ENCODE results near the gene MIB2. TPM values are rescaled to one million over a fixed set of nuclear protein-coding genes. Genes with fewer than 3 reads are reported as not detected.

The MIB2 gene
- total RNA-seq, 3 donors from 2014 or later (not counting 1 experiment from before 2014, with no cell fraction given), result 44.9 to 54.1 (median 46.0) TPM

GRCh38 chr1:1604374-1605033, 10.8 kb upstream of the MIB2 start:
- DNase-seq (no peak), ATAC-seq (no peak)
- Histone ChIP-seq H3K36me3 (ENCODE audit: control insufficient read depth, insufficient read depth, low read length) (no peaks in the 10 kb centered on the region), H3K9me3 (ENCODE audit: control insufficient read depth, insufficient read depth, low read length) (no peaks in the 10 kb centered on the region), H3K27me3 (ENCODE audit: control insufficient read depth, insufficient read depth, low read length) (no peaks in the 10 kb centered on the region), H3K4me3 (ENCODE audit: low read length) (no peak overlapping the region), H3K4me1 (ENCODE audit: control insufficient read depth, insufficient read depth, low read length) (peaks cover 12% of the 10 kb centered on the region), H3K27ac (ENCODE audit: low read length) (no peak overlapping the region)
- Mint-ChIP-seq H3K36me3 (no peaks in the 10 kb centered on the region), H3K27ac (no peak overlapping the region), H3K9me3 (no peaks in the 10 kb centered on the region), H3K4me3 (peak overlapping the region; percentile 56), H3K4me1 (no peaks in the 10 kb centered on the region), H3K27me3 (ENCODE audit: low read depth in 2 of 2) (no peaks in the 10 kb centered on the region)
- no peak for TF ChIP-seq CTCF (IDR thresholded peaks at IDR 0.05)
- WGBS (ENCODE audit: insufficient coverage), result 92% methylated on average over 15 of the region's 15 CpGs
- intact Hi-C loops (cut with micrococcal nuclease), result no loop called here

- WGBS (ENCODE audit: insufficient coverage), result 93% methylated on average over 14 of the region's 14 CpGs
- H3K27me3 ChIP-seq (ENCODE audit: control insufficient read depth, insufficient read depth, low read length), result no peaks in the 10 kb centered on the region
- H3K4me1 Mint-ChIP-seq, result no peaks in the 10 kb centered on the region
- H3K4me3 Mint-ChIP-seq, result no peak overlapping the region
- no peak overlapping the region for H3K27ac Mint-ChIP-seq
- H3K27ac ChIP-seq (ENCODE audit: low read length), result no peak overlapping the region
- no peaks in the 10 kb centered on the region for H3K9me3 ChIP-seq (ENCODE audit: control insufficient read depth, insufficient read depth, low read length)
- ATAC-seq (no peak), DNase-seq (peak in 1 of 2 donors; percentile 34)
- no peaks in the 10 kb centered on the region for H3K9me3 Mint-ChIP-seq
- no peak overlapping the region for H3K4me3 ChIP-seq (ENCODE audit: low read length)
- no peaks in the 10 kb centered on the region for H3K36me3 Mint-ChIP-seq
- TF ChIP-seq CTCF (IDR thresholded peaks at IDR 0.05), result no peak
- intact Hi-C loops (cut with micrococcal nuclease), result no loop called here
- no peaks in the 10 kb centered on the region for H3K36me3 ChIP-seq (ENCODE audit: control insufficient read depth, insufficient read depth, low read length)
- no peaks in the 10 kb centered on the region for H3K27me3 Mint-ChIP-seq (ENCODE audit: low read depth in 2 of 2)
- peaks cover 12% of the 10 kb centered on the region for H3K4me1 ChIP-seq (ENCODE audit: control insufficient read depth, insufficient read depth, low read length)
These were observed 10.2 kb upstream of the MIB2 start for GRCh38 chr1:1605034-1605591.

- ATAC-seq, result no peak
- H3K36me3 Mint-ChIP-seq, result no peaks in the 10 kb centered on the region
- TF ChIP-seq CTCF (IDR thresholded peaks at IDR 0.05), result no peak
- H3K4me1 ChIP-seq (ENCODE audit: control insufficient read depth, insufficient read depth, low read length), result peaks cover 6% of the 10 kb centered on the region
- H3K9me3 Mint-ChIP-seq, result no peaks in the 10 kb centered on the region
- intact Hi-C loops (cut with micrococcal nuclease), result no loop called here
- H3K36me3 ChIP-seq (ENCODE audit: control insufficient read depth, insufficient read depth, low read length), result no peaks in the 10 kb centered on the region
- H3K27ac ChIP-seq (ENCODE audit: low read length), result no peak overlapping the region
- no peaks in the 10 kb centered on the region for H3K27me3 Mint-ChIP-seq (ENCODE audit: low read depth in 2 of 2)
- no peak for DNase-seq
- no peaks in the 10 kb centered on the region for H3K4me1 Mint-ChIP-seq
- WGBS (ENCODE audit: insufficient coverage), result 93% methylated on average over 17 of the region's 17 CpGs
- H3K4me3 ChIP-seq (ENCODE audit: low read length), result no peak overlapping the region
- H3K4me3 Mint-ChIP-seq, result no peak overlapping the region
- no peak overlapping the region for H3K27ac Mint-ChIP-seq
- no peaks in the 10 kb centered on the region for H3K27me3 ChIP-seq (ENCODE audit: control insufficient read depth, insufficient read depth, low read length)
- no peaks in the 10 kb centered on the region for H3K9me3 ChIP-seq (ENCODE audit: control insufficient read depth, insufficient read depth, low read length)
These were observed 9.6 kb upstream of the MIB2 start for GRCh38 chr1:1605724-1606123.

- Mint-ChIP-seq H3K4me1 (no peaks in the 10 kb centered on the region), H3K4me3 (no peak overlapping the region), H3K27ac (no peak overlapping the region), H3K36me3 (no peaks in the 10 kb centered on the region), H3K27me3 (ENCODE audit: low read depth in 2 of 2) (no peaks in the 10 kb centered on the region), H3K9me3 (no peaks in the 10 kb centered on the region)
- WGBS (ENCODE audit: insufficient coverage), result 93% methylated on average over 13 of the region's 13 CpGs
- intact Hi-C loops (cut with micrococcal nuclease), result no loop called here
- Histone ChIP-seq H3K9me3 (ENCODE audit: control insufficient read depth, insufficient read depth, low read length) (no peaks in the 10 kb centered on the region), H3K27me3 (ENCODE audit: control insufficient read depth, insufficient read depth, low read length) (no peaks in the 10 kb centered on the region), H3K4me1 (ENCODE audit: control insufficient read depth, insufficient read depth, low read length) (peaks cover 4% of the 10 kb centered on the region), H3K4me3 (ENCODE audit: low read length) (no peak overlapping the region), H3K27ac (ENCODE audit: low read length) (no peak overlapping the region), H3K36me3 (ENCODE audit: control insufficient read depth, insufficient read depth, low read length) (no peaks in the 10 kb centered on the region)
- no peak for DNase-seq
- no peak for TF ChIP-seq CTCF (IDR thresholded peaks at IDR 0.05)
- no peak for ATAC-seq
These were observed 9.1 kb upstream of the MIB2 start for GRCh38 chr1:1606232-1606631.

Measured in natural killer cell (primary cell).